C4-2B (cell line): ENCODE results near the gene ZC3H10.

ENCODE experiments used
- ZFX ChIP-seq: fragments of 450-650 bp; IDR thresholded peaks from 2 replicates; pipeline ENCODE4 v1.6.1; 2017
- TF ChIP-seq, protein P1 (sequence below): fragments of 450-650 bp; conservative IDR thresholded peaks from 2 replicates; pipeline ENCODE4 v1.5.1; 2017; ENCODE audit warnings: mild to moderate bottlenecking

GRCh38 chr12:56127888-56128669 lies 10.0 kb downstream of the ZC3H10 start, which contains the start of gene ESYT1:
- TF ChIP-seq, protein P1, sequence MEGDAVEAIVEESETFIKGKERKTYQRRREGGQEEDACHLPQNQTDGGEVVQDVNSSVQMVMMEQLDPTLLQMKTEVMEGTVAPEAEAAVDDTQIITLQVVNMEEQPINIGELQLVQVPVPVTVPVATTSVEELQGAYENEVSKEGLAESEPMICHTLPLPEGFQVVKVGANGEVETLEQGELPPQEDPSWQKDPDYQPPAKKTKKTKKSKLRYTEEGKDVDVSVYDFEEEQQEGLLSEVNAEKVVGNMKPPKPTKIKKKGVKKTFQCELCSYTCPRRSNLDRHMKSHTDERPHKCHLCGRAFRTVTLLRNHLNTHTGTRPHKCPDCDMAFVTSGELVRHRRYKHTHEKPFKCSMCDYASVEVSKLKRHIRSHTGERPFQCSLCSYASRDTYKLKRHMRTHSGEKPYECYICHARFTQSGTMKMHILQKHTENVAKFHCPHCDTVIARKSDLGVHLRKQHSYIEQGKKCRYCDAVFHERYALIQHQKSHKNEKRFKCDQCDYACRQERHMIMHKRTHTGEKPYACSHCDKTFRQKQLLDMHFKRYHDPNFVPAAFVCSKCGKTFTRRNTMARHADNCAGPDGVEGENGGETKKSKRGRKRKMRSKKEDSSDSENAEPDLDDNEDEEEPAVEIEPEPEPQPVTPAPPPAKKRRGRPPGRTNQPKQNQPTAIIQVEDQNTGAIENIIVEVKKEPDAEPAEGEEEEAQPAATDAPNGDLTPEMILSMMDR, result no peak
- no peak; the same call in 1 of the 2 replicates for TF ChIP-seq ZFX
